Body of pancreas (tissue), 4 donors: Measurements from ENCODE around the gene ALDH1A3. TPM values are rescaled to one million over a fixed set of nuclear protein-coding genes. Genes with fewer than 3 reads are reported as not detected.

Source experiments
- ATAC-seq: fragments of 150-250 bp; one replicate; pipeline ENCODE4 v1.9.1; 2016
- DNase-seq, 4 donors: peaks; one replicate each; pipeline ENCODE4 v3.0.0-alpha.2; 2019
- H3K27ac ChIP-seq, 4 donors: fragments of 200-600 bp; sonication (generic); 1 replicate in 3 of 4; 2 replicates in 1 of 4; pipeline versions ENCODE4 v1.5.1 to v1.6.1; 2016 to 2019; ENCODE audit warnings: mild to moderate bottlenecking in 1 of 4, mixed read lengths in 1 of 4, moderate library complexity in 1 of 4
- H3K27me3 ChIP-seq, 2 donors: fragments of 200-600 bp; sonication (generic); one replicate each; pipeline ENCODE4 v1.6.0; 2016; ENCODE audit warnings: mild to moderate bottlenecking in 1 of 2
- H3K36me3 ChIP-seq, 2 donors: fragments of 200-600 bp; sonication (generic); replicated peaks in 1 of 2; 2 replicates each; pipeline ENCODE4 v1.5.1; 2016; ENCODE audit warnings: low read depth in 2 of 2; ENCODE audit not compliant: insufficient read depth in 1 of 2
- H3K4me1 ChIP-seq: fragments of 200-600 bp; sonication (generic); one replicate; pipeline ENCODE4 v1.6.0; 2016
- H3K4me3 ChIP-seq, 2 donors: fragments of 200-600 bp; sonication (generic); 1 replicate in 1 of 2; 2 replicates in 1 of 2; pipeline ENCODE4 v1.5.1; 2016 to 2019
- H3K9me3 ChIP-seq, 3 donors: fragments of 200-600 bp; sonication (generic); 1 replicate in 2 of 3; 2 replicates in 1 of 3; pipeline ENCODE4 v1.5.1; 2016
- POLR2A ChIP-seq, 3 donors: fragments of 450-650 bp; IDR thresholded peaks; one replicate each; pipeline ENCODE4 v1.6.1; 2016; ENCODE audit warnings: antibody characterized with exemption in 3 of 3, mild to moderate bottlenecking in 2 of 3
- WGBS, 2 donors: methylation state at CpG; one replicate each; pipeline ENCODE4 v1.1.5; 2017; 5-methylcytosine and 5-hydroxymethylcytosine counted together
- intact Hi-C: fragments of 100-400 bp; cut with DNase I; formaldehyde crosslinking; loops from one replicate; pipeline ENCODE4 v1.15.1; 2023
- total RNA-seq, 2 donors: library from RNA; depleted of rRNA; stranded (reverse); fragments of >200 nt; gene quantifications; one replicate each; pipeline ENCODE4 v1.1.0, GENCODE V29; 2016
- TF ChIP-seq, protein P1 (sequence below), 7 experiments: fragments of 450-650 bp in 4 of 7; fragments of 200-600 bp in 3 of 7; sonication (generic) in 3 of 7; IDR thresholded peaks; one replicate each; pipeline ENCODE4 v1.5.1; 2016 to 2019; ENCODE audit warnings: antibody characterized with exemption in 7 of 7

ALDH1A3 gene
- total RNA-seq, 2 donors from 2014 or later, result 19.5 to 33.9 TPM

DNA sequence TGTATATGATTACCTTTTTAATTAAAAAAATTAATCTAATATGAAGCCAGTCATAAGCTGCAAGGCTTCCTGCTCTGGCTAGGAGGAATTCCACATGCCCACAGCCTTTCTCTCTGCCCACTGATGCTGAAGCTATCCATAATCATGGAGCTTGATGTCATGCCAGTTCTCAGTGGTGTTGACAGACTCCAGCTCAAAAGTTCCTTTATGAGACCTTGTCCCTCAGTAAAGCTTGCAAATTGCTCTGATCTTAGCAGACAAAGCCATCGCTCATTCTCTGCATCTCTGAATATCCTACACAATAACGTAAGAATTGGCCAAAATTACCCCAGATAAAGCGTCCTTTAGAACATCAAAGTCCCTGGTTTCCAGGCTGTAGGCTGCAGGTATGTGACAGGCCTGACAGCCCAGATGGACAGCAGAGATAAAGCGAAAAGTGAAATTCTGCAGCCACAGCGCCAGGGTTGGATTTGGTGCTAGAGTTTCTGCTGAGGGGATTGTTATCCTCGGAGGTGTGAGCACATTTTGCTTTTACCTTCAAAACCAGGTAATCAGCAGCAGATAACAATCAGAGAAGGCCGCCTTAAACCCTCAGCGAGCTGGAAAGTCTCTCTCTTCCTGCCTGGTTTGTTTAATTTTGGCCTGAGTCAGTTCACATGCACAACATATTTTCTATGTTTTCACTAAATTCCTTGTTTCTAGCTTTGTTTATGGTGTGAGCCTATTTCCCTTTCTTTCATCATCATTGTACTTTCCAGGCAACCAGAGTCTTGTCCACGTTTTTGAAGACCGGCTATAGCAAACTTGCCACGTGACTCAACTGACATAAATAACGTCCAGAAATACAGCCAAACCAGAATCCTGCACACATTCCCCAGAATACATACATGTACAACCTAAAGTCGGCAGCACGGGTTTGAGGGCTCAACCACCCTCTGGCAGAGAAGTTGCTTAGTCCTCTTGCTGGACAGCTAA lies 36.6 kb upstream of the ALDH1A3 start:
- Histone ChIP-seq H3K4me3 (no peak overlapping the region), H3K27me3 (no peaks in the 10 kb centered on the region), H3K9me3 (no peaks in the 10 kb centered on the region), H3K4me1 (no peaks in the 10 kb centered on the region), H3K36me3 (no peaks in the 10 kb centered on the region), H3K27ac (no peak overlapping the region)
- 65 to 66% methylated on average over 14 of the region's 14 CpGs for WGBS, 2 donors
- TF ChIP-seq, protein P1, sequence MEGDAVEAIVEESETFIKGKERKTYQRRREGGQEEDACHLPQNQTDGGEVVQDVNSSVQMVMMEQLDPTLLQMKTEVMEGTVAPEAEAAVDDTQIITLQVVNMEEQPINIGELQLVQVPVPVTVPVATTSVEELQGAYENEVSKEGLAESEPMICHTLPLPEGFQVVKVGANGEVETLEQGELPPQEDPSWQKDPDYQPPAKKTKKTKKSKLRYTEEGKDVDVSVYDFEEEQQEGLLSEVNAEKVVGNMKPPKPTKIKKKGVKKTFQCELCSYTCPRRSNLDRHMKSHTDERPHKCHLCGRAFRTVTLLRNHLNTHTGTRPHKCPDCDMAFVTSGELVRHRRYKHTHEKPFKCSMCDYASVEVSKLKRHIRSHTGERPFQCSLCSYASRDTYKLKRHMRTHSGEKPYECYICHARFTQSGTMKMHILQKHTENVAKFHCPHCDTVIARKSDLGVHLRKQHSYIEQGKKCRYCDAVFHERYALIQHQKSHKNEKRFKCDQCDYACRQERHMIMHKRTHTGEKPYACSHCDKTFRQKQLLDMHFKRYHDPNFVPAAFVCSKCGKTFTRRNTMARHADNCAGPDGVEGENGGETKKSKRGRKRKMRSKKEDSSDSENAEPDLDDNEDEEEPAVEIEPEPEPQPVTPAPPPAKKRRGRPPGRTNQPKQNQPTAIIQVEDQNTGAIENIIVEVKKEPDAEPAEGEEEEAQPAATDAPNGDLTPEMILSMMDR (IDR thresholded peaks at IDR 0.05), result no peak
- TF ChIP-seq POLR2A (IDR thresholded peaks at IDR 0.05), result no peak
- ATAC-seq (no peak), DNase-seq (no peak)
- intact Hi-C loops, result no loop called here

DNA sequence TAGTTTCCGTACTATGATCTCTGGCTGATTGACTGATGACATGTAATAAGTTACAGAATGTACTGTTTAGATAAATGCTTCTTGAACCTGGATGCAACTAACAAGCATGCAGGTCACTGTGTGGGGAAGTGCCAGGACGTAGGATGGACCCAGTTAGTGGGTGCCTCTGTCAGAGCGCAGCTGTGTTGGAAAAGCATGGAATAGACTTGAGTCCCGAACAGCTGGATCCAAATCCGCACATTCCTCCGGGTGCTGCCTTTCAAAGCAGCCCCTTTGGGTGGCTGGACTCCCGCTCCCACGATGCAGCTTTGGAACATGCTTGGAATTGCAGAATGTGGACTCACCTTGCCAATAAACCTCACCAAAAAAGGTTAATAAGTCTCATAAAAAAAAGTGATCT lies 35.5 kb upstream of the ALDH1A3 start:
- WGBS, 2 donors, result 64 to 74% methylated on average over 8 of the region's 8 CpGs
- Histone ChIP-seq H3K27ac (no peak overlapping the region), H3K36me3 (no peaks in the 10 kb centered on the region), H3K27me3 (no peaks in the 10 kb centered on the region), H3K4me1 (peaks cover 4% of the 10 kb centered on the region), H3K4me3 (no peak overlapping the region), H3K9me3 (no peaks in the 10 kb centered on the region)
- ATAC-seq (no peak), DNase-seq (no peak)
- intact Hi-C loops, result no loop called here
- TF ChIP-seq, protein P1 (IDR thresholded peaks at IDR 0.05), result no peak
- TF ChIP-seq POLR2A (IDR thresholded peaks at IDR 0.05), result no peak

DNA sequence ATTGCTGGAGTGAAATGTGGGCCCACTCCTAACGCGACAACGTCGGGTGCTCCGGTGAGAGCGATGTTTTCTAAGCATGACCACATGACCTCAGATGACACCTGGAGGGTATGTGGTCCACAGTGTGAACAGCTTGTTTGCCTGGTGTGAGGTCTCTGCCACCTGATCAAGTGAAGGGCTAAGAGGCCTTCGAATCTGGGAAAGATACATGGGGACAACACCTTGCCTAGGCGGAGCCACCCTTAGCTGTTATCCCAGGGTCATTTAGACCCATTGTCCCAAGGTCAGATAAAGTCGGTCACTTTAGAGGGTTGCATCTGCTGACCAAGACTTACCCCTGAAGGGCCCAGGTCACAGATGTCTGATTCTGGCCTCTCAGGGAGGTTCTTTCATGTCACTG lies 34.9 kb upstream of the ALDH1A3 start:
- no peaks in the 10 kb centered on the region for H3K27me3 ChIP-seq
- H3K4me1 ChIP-seq, result peaks cover 4% of the 10 kb centered on the region
- DNase-seq (no peak), ATAC-seq (no peak)
- 78% methylated on average over 9 of the region's 9 CpGs for WGBS, 2 donors
- H3K9me3 ChIP-seq, result no peaks in the 10 kb centered on the region
- TF ChIP-seq, protein P1 (IDR thresholded peaks at IDR 0.05), result no peak
- no peak for TF ChIP-seq POLR2A (IDR thresholded peaks at IDR 0.05)
- no peaks in the 10 kb centered on the region for H3K36me3 ChIP-seq
- intact Hi-C loops, result no loop called here
- no peak overlapping the region for H3K4me3 ChIP-seq
- no peak overlapping the region for H3K27ac ChIP-seq

DNA sequence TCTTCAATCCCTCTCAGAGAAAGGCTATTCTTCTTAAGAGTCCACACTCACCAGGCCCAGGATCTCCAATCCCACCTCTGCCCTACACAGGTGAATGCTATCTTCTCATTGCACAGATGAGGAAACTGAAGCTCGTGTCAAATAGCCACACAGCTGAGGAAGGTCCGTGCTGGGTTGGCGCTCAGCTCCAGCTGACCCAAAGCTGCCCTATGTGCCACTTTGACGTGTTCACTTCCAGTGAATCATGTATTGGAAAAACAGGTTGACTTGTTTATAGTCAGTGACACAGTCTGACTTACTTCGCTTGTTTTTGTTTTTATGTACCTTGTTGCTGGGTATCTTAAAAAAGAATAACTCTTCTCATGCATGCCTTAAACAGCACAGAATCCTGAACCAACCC lies 32.4 kb upstream of the ALDH1A3 start:
- 79 to 85% methylated on average over 5 of the region's 5 CpGs for WGBS, 2 donors
- H3K4me3 ChIP-seq, result no peak overlapping the region

More for the DNA sequence above, 32.4 kb upstream of the ALDH1A3 start:
- no peak for TF ChIP-seq POLR2A (IDR thresholded peaks at IDR 0.05)
- TF ChIP-seq, protein P1 (IDR thresholded peaks at IDR 0.05), result no peak
- DNase-seq, result no peak
- no peak for ATAC-seq
- intact Hi-C loops, result no loop called here
- Histone ChIP-seq H3K36me3 (no peaks in the 10 kb centered on the region), H3K27ac (no peak overlapping the region), H3K4me1 (peaks cover 9% of the 10 kb centered on the region), H3K9me3 (no peaks in the 10 kb centered on the region), H3K27me3 (no peaks in the 10 kb centered on the region)
